GM12878 (cell line): Measurements from ENCODE around the gene ZNF189. TPM values are rescaled to one million over a fixed set of nuclear protein-coding genes. Genes with fewer than 3 reads are reported as not detected.

Experiments
- ATAC-seq: fragments of 200-7000 bp; cut with Tn5 transposase; 3 replicates; pipeline ENCODE4 v1.9.1; 2020; ENCODE audit warnings: mild to moderate bottlenecking, moderate library complexity
- BruUV-seq: library from RNA; stranded (reverse); fragments of 400-500 nt; replicated peaks from 2 replicates; lab custom pipeline; 2021; lab: Mats Ljungman, UMichigan
- CTCF ChIA-PET: fragments of 300-600 bp; sonication (Branson Sonifier 250); formaldehyde crosslinking; extraction: SDS; loops from one replicate; lab custom pipeline; 2021; ENCODE audit warnings: inconsistent platforms; lab: Yijun Ruan, JAX
- POLR2A ChIA-PET: fragments of 350-600 bp; formaldehyde crosslinking; extraction: SDS; loops from one replicate; lab custom pipeline; 2021; ENCODE audit warnings: inconsistent platforms; lab: Charles Lee
- RAD21 ChIA-PET: fragments of 300-600 bp; sonication (Branson Sonifier 250); formaldehyde crosslinking; loops from one replicate; lab custom pipeline; 2023; ENCODE audit warnings: antibody characterized with exemption; ENCODE audit not compliant: unreplicated experiment; lab: Charles Lee
- SMC1A ChIA-PET: fragments of 300-600 bp; sonication (Branson Sonifier 250); formaldehyde crosslinking; loops from one replicate; lab custom pipeline; 2023; ENCODE audit not compliant: unreplicated experiment, uncharacterized antibody; lab: Charles Lee
- DNase-seq: peaks from one replicate; pipeline ENCODE4 v3.0.0-alpha.2; 2011; ENCODE audit warnings: low read depth, low spot score
- FAIRE-seq: peaks from 3 replicates; lab custom pipeline; 2011; peaks lifted over from hg19 to GRCh38; lab: Jason Lieb, UNC
- H2AFZ ChIP-seq: 2 replicates; pipeline ENCODE4 v1.6.0; 2011; ENCODE audit warnings: low read depth, low read length, control low read depth; ENCODE audit not compliant: control insufficient read depth
- H3K27ac ChIP-seq: 2 replicates; pipeline ENCODE4 v1.5.1; 2011; ENCODE audit warnings: control low read depth; ENCODE audit not compliant: control insufficient read depth, insufficient read depth
- H3K27me3 ChIP-seq, 2 experiments: replicated peaks in 1 of 2; 2 replicates each; pipeline versions ENCODE4 v1.6.0 to v1.6.1; 2011; ENCODE audit warnings: low read length in 1 of 2; ENCODE audit not compliant: control insufficient read depth in 2 of 2, insufficient read depth in 2 of 2
- H3K36me3 ChIP-seq, 2 experiments: 2 replicates each; pipeline ENCODE4 v1.5.1; 2011; ENCODE audit warnings: low read length in 1 of 2; ENCODE audit not compliant: control insufficient read depth in 2 of 2, insufficient read depth in 2 of 2
- H3K4me1 ChIP-seq: 2 replicates; pipeline ENCODE4 v1.6.1; 2011; ENCODE audit warnings: mild to moderate bottlenecking, low read length, moderate library complexity, mixed read lengths; ENCODE audit not compliant: control insufficient read depth, insufficient read depth
- H3K4me2 ChIP-seq: 2 replicates; pipeline ENCODE4 v1.6.0; 2011; ENCODE audit warnings: control low read depth; ENCODE audit not compliant: control insufficient read depth, insufficient read depth
- H3K4me3 ChIP-seq: fragments of 200-600 bp; sonication (generic); 2 replicates; pipeline ENCODE4 v1.5.1; 2016
- H3K79me2 ChIP-seq: 2 replicates; pipeline ENCODE4 v1.6.0; 2011; ENCODE audit warnings: low read length; ENCODE audit not compliant: control insufficient read depth, insufficient read depth
- H3K9ac ChIP-seq: 2 replicates; pipeline ENCODE4 v1.8.0; 2011; ENCODE audit warnings: low read length, control low read depth, mixed read lengths; ENCODE audit not compliant: control insufficient read depth, insufficient read depth
- H3K9me3 ChIP-seq: replicated peaks from 3 replicates; pipeline ENCODE4 v1.5.1; 2011; ENCODE audit warnings: mild to moderate bottlenecking, low read length; ENCODE audit not compliant: control insufficient read depth, insufficient read depth
- H4K20me1 ChIP-seq: 2 replicates; pipeline ENCODE4 v1.6.0; 2011; ENCODE audit not compliant: control insufficient read depth, insufficient read depth
- ASH2L ChIP-seq: fragments of 300-600, 200-600 bp; sonication (generic); IDR thresholded peaks from 2 replicates; pipeline ENCODE4 v1.6.1; 2017; ENCODE audit warnings: low read depth, mild to moderate bottlenecking, borderline replicate concordance
- BMI1 ChIP-seq: fragments of 450-650 bp; IDR thresholded peaks from 2 replicates; pipeline ENCODE4 v1.6.1; 2016; ENCODE audit warnings: mild to moderate bottlenecking, moderate library complexity, borderline replicate concordance
- CHD2 ChIP-seq: IDR thresholded peaks from 2 replicates; pipeline ENCODE4 v1.6.1; 2011; ENCODE audit warnings: low read depth, low read length, improper control_type of control experiment, borderline replicate concordance
- DPF2 ChIP-seq: fragments of 450-650 bp; IDR thresholded peaks from 2 replicates; pipeline ENCODE4 v1.6.1; 2017; ENCODE audit warnings: mild to moderate bottlenecking
- HCFC1 ChIP-seq: fragments of 150-350 bp; IDR thresholded peaks from 2 replicates; pipeline ENCODE4 v1.6.1; 2014; ENCODE audit warnings: low read length
- JUNB ChIP-seq: IDR thresholded peaks from 2 replicates; pipeline ENCODE4 v1.6.1; 2016; ENCODE audit warnings: antibody characterized with exemption, mild to moderate bottlenecking
- MTA3 ChIP-seq: IDR thresholded peaks from 2 replicates; pipeline ENCODE4 v1.6.1; 2012; ENCODE audit warnings: low read length, inconsistent platforms, borderline replicate concordance
- NR2C2 ChIP-seq: IDR thresholded peaks from 2 replicates; pipeline ENCODE4 v1.6.1; 2011; ENCODE audit warnings: borderline replicate concordance, low read depth; ENCODE audit not compliant: control insufficient read depth, insufficient read length
- SIX5 ChIP-seq: IDR thresholded peaks from 2 replicates; pipeline ENCODE4 v1.6.1; 2011; ENCODE audit warnings: mild to moderate bottlenecking, low read depth, low read length, moderate library complexity; ENCODE audit not compliant: severe bottlenecking
- SMC3 ChIP-seq: IDR thresholded peaks from 2 replicates; pipeline ENCODE4 v1.6.1; 2011; ENCODE audit warnings: low read length, improper control_type of control experiment, borderline replicate concordance
- SPI1 ChIP-seq: IDR thresholded peaks from 2 replicates; pipeline ENCODE4 v1.6.1; 2011; ENCODE audit warnings: low read depth, mild to moderate bottlenecking, low read length, moderate library complexity, borderline replicate concordance; ENCODE audit not compliant: insufficient read depth
- STAT1 ChIP-seq: fragments of 450-650 bp; conservative IDR thresholded peaks from 2 replicates; pipeline ENCODE4 v1.6.1; 2014; ENCODE audit warnings: antibody characterized with exemption, mild to moderate bottlenecking
- WGBS: methylation state at CpG from one replicate; pipeline ENCODE4 v1.1.6; 2016; ENCODE audit warnings: low lambda C conversion rate; ENCODE audit not compliant: insufficient replicate concordance, insufficient coverage; ENCODE audit errors: missing lambda C conversion rate; 5-methylcytosine and 5-hydroxymethylcytosine counted together
- in situ Hi-C: fragments of 300-500 bp; cut with MboI; formaldehyde crosslinking; loops from 9 replicates; pipeline ENCODE4 v1.14.3; 2018; ENCODE audit warnings: mixed read lengths
- intact Hi-C: fragments of 100-400 bp; cut with micrococcal nuclease; formaldehyde crosslinking; loops from one replicate; pipeline ENCODE4 v1.14.2; 2022; ENCODE audit not compliant: unreplicated experiment
- polyA plus RNA-seq, 11 experiments: library from polyadenylated mRNA; depleted of rRNA in 4 of 11; unstranded in 6 of 11; stranded (reverse) in 5 of 11; fragments of >200 nt; fragmentation: Nextera tagmentation in 4 of 11; fragmentation: Illumina TruSeq in 1 of 11; extraction: Ambion mirVana in 4 of 11; extraction: Trizol in 1 of 11; gene quantifications; 1 replicate in 1 of 11; 2 replicates in 10 of 11; pipeline versions ENCODE4 v1.2.1 to v1.2.3, GENCODE V29; 2011 to 2016; ENCODE audit warnings: inconsistent platforms in 2 of 11, missing spikeins in 2 of 11, low read depth in 1 of 11
- total RNA-seq, 4 experiments: library from RNA; depleted of rRNA in 3 of 4; stranded (reverse); fragments of >200 nt in 3 of 4; fragmentation: Illumina TruSeq in 1 of 4; extraction: Trizol in 1 of 4; gene quantifications; 2 replicates each; pipeline versions ENCODE4 v1.2.1 to v1.2.3, GENCODE V29; 2013 to 2021
- TF ChIP-seq, protein P1 (sequence below): fragments of 450-650 bp; IDR thresholded peaks from 2 replicates; pipeline ENCODE4 v1.6.1; 2017; ENCODE audit warnings: borderline replicate concordance
- TF ChIP-seq, protein P2 (sequence below): fragments of 150-350 bp; IDR thresholded peaks from 2 replicates; pipeline ENCODE4 v1.6.1; 2016; ENCODE audit warnings: low read depth, low read length

ZNF189 gene
- total and polyA plus RNA-seq, 10 of the 15 experiments (the other 5 are each of a cell fraction or from before 2014, with no cell fraction given) = 3.1 to 12.3 (median 7.4) TPM

DNA sequence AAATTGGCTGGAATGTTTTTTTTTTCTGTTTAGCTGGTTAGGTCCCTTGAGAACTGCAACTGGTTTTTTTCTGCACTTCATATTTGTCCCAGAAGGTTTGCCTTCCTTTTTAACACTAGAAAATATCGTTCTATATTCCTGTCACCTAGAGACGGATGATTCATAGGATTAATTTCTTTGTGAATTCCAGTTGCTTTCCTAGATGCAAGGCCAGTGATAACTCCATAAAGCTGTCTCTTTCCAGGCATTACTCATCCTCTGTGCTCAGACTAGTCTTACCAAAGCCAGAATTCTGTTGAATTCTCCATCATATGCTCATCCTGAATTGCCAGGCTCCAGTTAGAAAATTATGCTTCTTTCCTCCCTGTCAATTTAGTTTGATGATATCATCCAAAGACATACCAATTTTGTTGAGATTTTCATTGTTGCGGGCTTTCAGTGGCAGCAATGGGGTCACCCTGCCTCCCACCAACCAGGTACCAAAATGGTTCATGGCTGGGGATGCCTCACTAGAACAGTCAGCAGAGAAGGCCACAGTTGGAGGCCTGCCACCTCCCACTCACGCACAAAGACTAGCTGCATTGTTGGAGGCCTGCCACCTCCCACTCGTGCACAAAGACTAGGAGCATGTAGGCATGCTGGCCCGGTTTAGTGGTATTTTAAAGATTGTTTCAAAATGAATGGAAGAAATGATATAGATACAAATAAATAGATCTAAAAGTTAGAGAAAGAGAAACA lies 22.4 kb upstream of the ZNF189 start:
- FAIRE-seq (no peak), DNase-seq (no peak), ATAC-seq (no peak)
- Histone ChIP-seq H3K27ac (no peak overlapping the region), H2AFZ (no peak overlapping the region), H4K20me1 (no peaks in the 10 kb centered on the region), H3K9me3 (no peaks in the 10 kb centered on the region), H3K4me3 (no peak overlapping the region), H3K27me3 (no peaks in the 10 kb centered on the region), H3K79me2 (no peaks in the 10 kb centered on the region), H3K9ac (no peak overlapping the region), H3K36me3 (no peaks in the 10 kb centered on the region), H3K4me2 (no peak overlapping the region), H3K4me1 (no peaks in the 10 kb centered on the region)
- ChIA-PET RAD21 (no interaction called here), SMC1A (no interaction called here), CTCF (interaction anchor here (0.9 kb wide), 1 partner anchor 65 kb away, joined by 3 read pairs; no protein-coding TSS in a partner anchor), POLR2A (interaction anchor here (1.1 kb wide), 1 partner anchor 22 kb away, joined by 3 read pairs; the partner anchor contains the start of genes MRPL50 and ZNF189)
- BruUV-seq = no TSS peak
- TF ChIP-seq DPF2 (no peak), NR2C2 (no peak), BMI1 (no peak), SMC3 (no peak), SPI1 (no peak), HCFC1 (no peak), JUNB (no peak), MTA3 (no peak), STAT1 (no peak), ASH2L (no peak), SIX5 (no peak), CHD2 (no peak)
- TF ChIP-seq, protein P1, sequence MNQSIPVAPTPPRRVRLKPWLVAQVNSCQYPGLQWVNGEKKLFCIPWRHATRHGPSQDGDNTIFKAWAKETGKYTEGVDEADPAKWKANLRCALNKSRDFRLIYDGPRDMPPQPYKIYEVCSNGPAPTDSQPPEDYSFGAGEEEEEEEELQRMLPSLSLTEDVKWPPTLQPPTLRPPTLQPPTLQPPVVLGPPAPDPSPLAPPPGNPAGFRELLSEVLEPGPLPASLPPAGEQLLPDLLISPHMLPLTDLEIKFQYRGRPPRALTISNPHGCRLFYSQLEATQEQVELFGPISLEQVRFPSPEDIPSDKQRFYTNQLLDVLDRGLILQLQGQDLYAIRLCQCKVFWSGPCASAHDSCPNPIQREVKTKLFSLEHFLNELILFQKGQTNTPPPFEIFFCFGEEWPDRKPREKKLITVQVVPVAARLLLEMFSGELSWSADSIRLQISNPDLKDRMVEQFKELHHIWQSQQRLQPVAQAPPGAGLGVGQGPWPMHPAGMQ = no peak
- TF ChIP-seq, protein P2, sequence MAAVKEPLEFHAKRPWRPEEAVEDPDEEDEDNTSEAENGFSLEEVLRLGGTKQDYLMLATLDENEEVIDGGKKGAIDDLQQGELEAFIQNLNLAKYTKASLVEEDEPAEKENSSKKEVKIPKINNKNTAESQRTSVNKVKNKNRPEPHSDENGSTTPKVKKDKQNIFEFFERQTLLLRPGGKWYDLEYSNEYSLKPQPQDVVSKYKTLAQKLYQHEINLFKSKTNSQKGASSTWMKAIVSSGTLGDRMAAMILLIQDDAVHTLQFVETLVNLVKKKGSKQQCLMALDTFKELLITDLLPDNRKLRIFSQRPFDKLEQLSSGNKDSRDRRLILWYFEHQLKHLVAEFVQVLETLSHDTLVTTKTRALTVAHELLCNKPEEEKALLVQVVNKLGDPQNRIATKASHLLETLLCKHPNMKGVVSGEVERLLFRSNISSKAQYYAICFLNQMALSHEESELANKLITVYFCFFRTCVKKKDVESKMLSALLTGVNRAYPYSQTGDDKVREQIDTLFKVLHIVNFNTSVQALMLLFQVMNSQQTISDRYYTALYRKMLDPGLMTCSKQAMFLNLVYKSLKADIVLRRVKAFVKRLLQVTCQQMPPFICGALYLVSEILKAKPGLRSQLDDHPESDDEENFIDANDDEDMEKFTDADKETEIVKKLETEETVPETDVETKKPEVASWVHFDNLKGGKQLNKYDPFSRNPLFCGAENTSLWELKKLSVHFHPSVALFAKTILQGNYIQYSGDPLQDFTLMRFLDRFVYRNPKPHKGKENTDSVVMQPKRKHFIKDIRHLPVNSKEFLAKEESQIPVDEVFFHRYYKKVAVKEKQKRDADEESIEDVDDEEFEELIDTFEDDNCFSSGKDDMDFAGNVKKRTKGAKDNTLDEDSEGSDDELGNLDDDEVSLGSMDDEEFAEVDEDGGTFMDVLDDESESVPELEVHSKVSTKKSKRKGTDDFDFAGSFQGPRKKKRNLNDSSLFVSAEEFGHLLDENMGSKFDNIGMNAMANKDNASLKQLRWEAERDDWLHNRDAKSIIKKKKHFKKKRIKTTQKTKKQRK = no peak
- 68% methylated on average over 6 of the region's 6 CpGs for WGBS
- intact Hi-C loops (no loop called here), in situ Hi-C loops (no loop called here)
